Activated CD4-positive, alpha-beta T cell treated with anti-CD3 and anti-CD28 coated beads, Interleukin-2, amount 50 U/mL, for 4 hours (primary cell): ENCODE results near the gene NLRP9.

Experiments used
- DNase-seq, 2 experiments: peaks; one replicate each; pipeline ENCODE4 v3.0.0-alpha.2; 2020

Gene NLRP9

GRCh38 chr19:55702131-55702627 is 36.0 kb downstream of the NLRP9 start:
- DNase-seq: no peak

DNA sequence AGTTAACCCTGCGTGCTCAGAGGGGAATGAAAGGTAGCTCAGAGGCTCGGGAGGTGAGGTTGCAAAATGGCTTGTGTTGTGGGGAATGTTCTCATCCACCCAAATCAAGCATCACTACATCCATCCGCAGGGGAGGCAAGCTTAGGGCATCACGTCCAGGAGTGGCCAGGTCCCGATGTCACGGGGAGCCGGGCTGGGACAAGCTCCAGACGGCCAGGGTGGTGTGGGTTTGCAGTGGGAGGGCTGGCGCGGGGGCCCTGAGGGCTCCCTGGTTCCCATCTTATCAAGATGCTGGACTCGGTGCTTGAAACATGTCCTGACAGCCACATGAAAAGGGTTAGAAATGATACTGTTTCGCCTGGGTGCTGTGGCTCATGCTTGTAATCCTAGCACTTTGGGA is 37.4 kb downstream of the NLRP9 start:
- no peak for DNase-seq

DNA sequence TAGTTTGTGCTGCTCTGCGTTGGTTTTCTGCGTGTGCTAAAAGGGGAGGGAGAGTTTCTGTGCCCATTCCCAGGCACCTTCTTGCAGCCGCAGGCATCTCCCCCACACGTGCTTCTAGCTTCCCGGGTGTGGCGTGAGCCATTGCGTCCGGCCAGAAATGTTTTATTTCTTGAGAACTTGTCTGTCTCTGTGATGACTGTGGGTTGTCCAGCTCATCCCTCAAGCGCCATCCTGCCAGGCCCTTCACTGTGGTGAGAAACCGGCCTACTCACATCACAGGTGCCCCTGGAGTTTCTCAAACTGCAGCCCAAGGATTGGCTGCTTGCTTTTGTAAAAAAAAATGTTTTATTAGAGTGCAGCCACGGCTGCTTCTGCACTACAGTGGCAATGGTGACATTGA is 39.0 kb downstream of the NLRP9 start:
- no peak for DNase-seq

- no peak for DNase-seq
Measured at GRCh38 chr19:55698256-55698655, 39.9 kb downstream of the NLRP9 start.

GRCh38 chr19:55697698-55698097 is 40.5 kb downstream of the NLRP9 start:
- DNase-seq: no peak

DNA sequence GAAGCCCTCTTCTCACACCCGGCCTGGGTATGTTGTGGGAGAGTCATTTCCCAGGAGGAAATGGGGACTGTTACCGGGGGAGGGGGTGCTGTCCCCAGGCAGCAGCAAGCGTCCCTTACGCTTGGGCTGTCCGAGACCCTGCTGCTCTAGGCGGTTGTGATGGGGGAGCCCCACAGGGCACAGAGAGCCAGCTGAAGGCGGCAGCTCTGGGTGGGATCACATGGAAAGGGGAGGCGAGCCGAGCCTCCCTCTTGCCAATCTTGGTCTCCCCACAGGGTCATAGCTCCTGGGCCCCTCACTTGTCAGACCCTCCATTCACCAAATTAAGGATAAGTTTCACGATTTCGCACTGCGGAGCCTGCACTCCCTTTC is 41.1 kb downstream of the NLRP9 start:
- no peak for DNase-seq

DNA sequence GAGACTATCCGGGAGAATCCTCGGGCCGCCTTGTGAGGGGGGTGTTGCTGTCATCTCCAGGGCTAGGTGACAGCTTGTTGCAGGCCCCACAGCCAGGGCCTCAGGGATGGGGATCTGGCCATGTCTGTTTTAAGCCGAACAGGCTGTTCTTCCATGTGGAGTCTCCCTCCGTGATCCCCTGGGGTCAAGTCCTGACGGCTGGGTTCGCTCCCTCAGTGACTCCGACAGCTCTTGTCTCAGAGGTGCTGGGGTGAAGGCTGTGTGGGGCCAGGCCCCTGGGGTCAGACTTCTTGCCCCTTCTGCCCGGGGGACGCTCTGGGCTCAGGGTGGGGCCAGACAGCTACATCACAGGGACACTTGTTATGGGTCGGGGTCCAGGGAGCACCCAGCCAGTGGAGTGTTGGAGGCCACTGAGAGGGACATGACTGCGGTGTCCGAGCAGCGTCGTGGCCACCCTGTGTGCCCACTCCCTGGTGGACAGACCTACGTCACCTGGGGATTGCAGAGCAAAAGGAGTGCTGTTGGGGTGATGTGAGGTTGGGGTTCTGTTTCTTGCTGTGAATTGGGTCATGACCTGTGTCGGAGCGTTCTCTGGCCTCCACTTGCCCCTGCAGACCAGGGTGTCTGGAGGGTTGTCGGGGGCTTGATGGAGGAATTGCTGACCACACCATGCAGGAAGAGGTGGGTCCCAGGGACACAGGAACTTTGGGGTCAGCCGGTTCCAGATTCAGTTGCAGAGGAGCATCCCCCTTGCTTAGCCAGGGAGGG is 41.7 kb downstream of the NLRP9 start:
- no peak for DNase-seq

GRCh38 chr19:55695511-55696290 is 42.5 kb downstream of the NLRP9 start:
- no peak for DNase-seq

GRCh38 chr19:55694656-55695491 is 43.3 kb downstream of the NLRP9 start:
- no peak for DNase-seq

DNA sequence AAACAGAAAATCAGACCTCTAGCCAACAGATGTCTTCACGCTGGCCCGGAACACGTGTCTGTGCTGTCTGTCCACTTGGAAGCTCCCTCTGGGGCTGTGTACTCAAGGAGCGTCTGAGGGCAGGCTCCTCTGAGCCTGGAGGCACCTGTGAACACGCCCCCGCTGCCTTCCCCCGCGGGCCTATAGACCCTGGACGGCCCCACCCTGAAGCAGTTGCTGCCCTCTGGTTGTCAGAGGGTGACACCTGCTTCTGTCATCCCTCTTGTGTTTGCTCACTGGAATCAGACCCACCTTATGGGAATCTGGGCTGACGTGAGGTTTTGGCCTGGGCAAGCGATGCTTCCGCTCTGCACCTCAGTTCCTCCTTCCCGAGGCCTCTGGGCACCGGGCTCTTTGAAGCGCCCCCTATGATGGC is 44.0 kb downstream of the NLRP9 start:
- no peak for DNase-seq

DNA sequence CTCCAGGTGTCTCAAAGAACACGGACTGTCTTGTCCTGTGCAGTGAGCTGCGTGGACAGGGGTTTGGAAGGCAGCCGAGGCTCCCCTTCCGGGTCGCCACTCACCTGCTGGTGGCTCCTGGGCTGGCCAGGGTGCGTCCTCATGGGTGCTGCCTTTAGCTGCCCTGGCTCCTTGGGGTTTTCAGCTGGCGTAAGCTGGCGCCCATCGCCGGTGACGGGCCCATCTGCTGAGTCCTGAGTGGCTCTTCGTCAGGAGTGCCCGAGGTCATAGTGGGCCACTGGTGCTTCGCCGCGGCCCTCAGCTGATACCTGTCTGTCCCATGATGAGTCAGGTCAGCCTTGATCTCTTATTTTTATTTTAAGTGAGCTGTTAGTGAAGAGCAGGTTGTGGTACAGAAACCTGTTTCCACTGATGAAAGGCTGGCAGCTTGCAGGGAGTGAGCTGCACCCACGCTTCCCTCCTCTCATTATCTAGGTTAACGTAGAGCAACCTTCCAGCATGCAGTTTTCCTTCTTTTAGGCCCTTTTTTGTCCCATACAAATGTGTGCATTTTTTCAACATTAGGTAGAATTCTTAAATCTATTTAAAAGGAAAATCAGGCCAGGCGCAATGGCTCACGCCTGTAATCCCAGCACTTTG is 44.7 kb downstream of the NLRP9 start:
- no peak for DNase-seq

DNA sequence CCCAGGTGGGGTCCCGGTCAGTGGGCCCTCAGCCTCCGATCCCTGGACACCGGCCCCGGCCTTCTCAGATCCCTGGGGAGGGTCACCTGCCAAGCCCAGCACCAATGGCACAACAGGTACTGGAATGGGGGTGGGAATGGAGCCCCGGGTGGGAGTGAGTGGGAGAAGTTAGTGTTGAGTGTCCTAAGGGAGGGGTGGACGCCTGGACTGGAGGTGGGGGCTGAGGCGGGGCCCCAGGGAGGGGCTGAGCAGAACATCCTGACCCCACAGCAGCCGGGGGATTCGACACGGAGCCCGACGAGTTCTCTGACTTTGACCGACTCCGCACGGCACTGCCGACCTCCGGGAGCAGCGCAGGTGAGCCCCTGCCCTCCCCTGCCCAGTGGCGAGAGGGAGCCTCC is 45.5 kb downstream of the NLRP9 start:
- no peak for DNase-seq

DNA sequence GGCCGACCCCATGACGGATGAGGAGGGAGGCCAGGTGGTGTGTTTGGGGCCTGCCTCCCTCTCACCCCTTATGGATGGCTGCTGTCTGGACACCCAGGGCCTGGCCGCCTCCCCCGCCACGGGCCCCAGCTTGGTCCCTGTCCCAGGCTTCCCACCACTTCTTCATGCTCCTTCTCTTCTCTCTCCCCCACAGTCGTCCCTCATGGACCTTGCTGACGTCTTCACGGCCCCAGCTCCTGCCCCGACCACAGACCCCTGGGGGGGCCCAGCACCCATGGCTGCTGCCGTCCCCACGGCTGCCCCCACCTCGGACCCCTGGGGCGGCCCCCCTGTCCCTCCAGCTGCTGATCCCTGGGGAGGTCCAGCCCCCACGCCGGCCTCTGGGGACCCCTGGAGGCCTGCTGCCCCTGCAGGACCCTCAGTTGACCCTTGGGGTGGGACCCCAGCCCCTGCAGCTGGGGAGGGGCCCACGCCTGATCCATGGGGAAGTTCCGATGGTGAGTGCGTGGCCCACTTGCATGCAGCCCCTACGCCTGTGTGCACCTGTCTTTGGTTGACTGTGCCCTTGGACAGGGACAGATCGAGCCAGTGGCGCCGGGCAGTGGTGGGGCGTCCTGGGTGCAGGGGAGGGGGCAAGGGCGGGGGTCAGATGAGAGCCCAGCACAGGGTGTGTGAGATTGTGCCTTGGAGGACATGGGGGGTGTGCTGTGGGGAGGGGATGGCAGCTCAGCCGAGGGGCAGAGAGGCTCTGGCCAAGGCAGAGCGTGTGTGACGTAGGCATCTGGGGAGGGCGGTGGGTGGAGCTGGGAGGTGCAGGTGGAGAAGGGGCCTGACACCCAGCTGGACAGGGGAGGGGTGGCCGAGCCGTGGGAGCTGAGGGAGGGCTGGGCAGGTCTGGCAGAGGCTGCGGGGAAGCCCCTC is 46.4 kb downstream of the NLRP9 start:
- DNase-seq: no peak

DNA sequence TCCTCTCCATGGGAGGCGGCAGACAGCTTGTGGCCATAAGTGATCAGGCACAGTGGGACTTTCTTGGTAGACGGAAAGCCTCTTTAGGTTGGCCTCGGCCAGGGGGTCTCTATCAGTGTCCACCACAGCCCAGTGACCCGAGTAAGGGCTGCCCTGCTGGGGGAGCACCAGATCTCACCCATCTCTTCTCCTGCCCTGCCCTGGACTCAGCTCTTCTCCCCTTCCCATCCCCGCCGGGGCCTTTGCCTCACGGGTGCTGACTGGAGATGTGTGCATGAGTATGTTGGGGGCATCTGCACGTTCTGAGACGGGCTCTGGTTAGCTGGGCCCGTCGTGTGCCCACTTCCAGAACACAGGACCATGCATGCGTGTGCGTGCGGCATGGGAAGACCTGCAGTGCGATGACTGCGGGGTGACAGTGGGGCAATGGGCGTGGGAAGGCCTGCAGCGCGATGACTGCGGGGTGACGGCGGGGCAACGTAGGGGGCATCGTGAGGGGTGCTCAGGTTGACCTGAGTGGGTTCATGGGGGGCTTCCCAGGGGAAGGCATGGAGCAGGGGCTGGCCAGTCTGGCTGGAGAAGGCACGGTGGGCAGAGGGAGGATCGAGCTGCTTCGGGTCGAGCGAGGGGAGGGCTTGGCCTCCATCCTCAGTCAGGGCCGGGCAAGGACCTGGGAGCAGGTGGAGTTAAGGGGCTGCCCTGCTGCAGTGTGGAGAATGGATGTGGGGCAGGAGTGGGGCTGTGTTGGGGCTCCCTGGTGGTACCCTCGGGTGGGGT is 47.2 kb downstream of the NLRP9 start:
- DNase-seq: no peak

- no peak for DNase-seq
Measured at GRCh38 chr19:55690109-55690768, 48.0 kb downstream of the NLRP9 start.

- no peak for DNase-seq
Measured at GRCh38 chr19:55689411-55690108, 48.6 kb downstream of the NLRP9 start.

DNA sequence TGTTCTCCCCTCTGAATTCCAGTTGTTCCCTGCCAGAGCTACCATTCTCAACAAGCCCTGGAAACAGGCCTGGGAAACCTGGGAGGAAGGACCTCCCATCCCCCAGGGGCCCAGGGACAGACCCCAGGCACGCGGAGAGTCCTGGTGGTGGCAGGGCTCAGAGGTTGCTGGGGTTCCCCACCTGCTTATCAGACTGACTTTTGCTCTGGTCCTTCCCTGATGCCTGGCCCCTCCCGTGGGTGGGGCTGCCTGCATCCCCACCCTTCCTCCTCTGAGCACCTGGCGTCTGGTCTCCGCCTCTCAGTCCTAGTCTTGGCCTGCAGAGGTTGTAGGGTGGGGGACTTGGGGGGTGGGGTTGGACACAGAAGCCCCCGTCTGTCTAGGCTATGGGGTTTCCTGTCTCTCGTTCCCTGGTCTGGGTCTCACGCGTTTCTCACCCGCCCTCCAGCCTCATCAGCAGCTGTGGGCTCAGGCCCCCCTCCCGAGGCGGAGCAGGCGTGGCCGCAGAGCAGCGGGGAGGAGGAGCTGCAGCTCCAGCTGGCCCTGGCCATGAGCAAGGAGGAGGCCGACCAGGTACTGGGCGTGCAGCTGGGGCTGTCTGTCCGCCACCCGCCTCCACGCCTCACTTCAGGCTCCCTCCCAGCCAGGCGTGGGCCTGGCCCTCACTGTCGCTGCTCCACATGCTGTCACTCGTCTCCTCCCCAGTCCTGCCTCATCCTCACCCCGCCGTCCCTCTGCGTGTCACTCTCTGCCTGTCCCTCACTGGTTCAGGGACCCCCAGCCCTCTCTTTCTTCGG is 49.6 kb downstream of the NLRP9 start:
- DNase-seq: no peak

DNA sequence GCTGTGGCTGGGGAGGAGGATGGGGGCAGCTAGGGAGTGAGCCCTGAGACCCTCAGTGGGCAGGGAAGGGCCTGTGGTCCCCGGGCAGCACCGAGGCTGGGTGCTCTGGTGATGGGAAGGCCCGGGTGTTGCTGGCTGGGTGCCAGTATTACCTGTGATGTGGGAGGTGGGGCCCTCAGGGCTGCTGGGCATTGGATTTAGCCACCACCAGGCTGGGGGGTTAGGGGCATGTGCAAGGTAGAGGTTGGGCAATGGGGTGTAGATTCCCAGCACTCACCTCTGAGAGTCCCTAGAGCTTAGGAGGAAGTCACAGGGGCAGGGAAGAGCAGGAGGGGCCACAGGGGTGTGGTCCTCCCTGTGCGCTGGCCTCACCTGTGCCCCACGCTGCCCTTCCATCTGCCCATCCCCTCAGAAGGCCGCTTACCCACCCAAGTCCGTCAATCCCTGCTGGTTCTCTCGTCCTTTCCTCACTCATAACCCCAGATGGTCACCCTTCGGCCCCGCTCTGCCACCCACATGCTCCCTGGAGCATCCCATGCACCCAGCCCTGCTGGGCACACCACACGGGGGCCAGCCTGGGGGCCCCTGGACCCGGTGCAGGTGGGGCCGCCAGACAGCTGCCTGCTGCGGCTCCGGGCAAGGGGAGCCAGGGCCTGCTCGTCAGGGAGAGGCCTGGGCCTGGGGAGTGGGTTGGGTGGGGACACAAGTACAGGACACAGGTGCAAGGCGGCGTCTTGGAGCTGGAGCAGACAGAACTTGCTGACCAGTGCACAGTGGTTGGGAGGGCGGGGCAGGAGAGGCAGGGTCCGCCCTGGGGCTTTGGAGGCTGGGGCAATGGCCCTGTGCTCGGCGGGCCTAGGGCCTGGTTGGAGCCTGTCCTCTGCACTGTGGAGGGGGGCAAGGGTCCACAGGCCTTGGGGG is 50.7 kb downstream of the NLRP9 start:
- no peak for DNase-seq
